HepG2 (cell line): Measurements from ENCODE around the gene NAALADL1. TPM values are rescaled to one million over a fixed set of nuclear protein-coding genes. Genes with fewer than 3 reads are reported as not detected.

Source experiments
- HDAC6 ChIP-seq: fragments of 200-600 bp; sonication (generic); IDR thresholded peaks from 2 replicates; pipeline ENCODE4 v1.7.0; 2017; ENCODE audit warnings: mild to moderate bottlenecking, antibody characterized with exemption, low read length, low read depth
- HNRNPH1 ChIP-seq: fragments of 200-400 bp; formaldehyde crosslinking; optimal IDR thresholded peaks from 2 replicates; pipeline ENCODE3; 2017; ENCODE audit warnings: mild to moderate bottlenecking, low read depth, low read length
- NR2F2 ChIP-seq: IDR thresholded peaks from 2 replicates; pipeline ENCODE4 v1.6.1; 2012; ENCODE audit warnings: low read depth, inconsistent platforms, borderline replicate concordance
- RFX5 ChIP-seq: IDR thresholded peaks from 2 replicates; pipeline ENCODE4 v1.6.1; 2011; ENCODE audit warnings: low read depth, low read length, improper control_type of control experiment
- RXRA ChIP-seq: sonication (generic); formaldehyde crosslinking; IDR thresholded peaks from 2 replicates; pipeline ENCODE4 v1.5.1; 2020; ENCODE audit warnings: missing genetic modification reagents
- SRSF1 ChIP-seq: fragments of 200-400 bp; formaldehyde crosslinking; optimal IDR thresholded peaks from 2 replicates; pipeline ENCODE3; 2017; ENCODE audit warnings: mild to moderate bottlenecking, low read depth, low read length, moderate library complexity
- THYN1 ChIP-seq: sonication (generic); formaldehyde crosslinking; IDR thresholded peaks from 2 replicates; pipeline ENCODE4 v1.8.1; 2023; ENCODE audit warnings: low read depth, mild to moderate bottlenecking, moderate library complexity, missing genetic modification reagents, borderline replicate concordance
- ZBTB25 ChIP-seq: IDR thresholded peaks from 2 replicates; pipeline ENCODE4 v1.6.1; 2018; ENCODE audit warnings: missing genetic modification reagents
- ZC3H4 ChIP-seq: sonication (generic); formaldehyde crosslinking; IDR thresholded peaks from 2 replicates; pipeline ENCODE4 v1.4.0; 2020; ENCODE audit warnings: missing genetic modification reagents, borderline replicate concordance
- ZFP36 ChIP-seq: fragments of 150-350 bp; IDR thresholded peaks from 2 replicates; pipeline ENCODE4 v1.6.1; 2018; ENCODE audit warnings: borderline replicate concordance, low read length, low read depth; ENCODE audit not compliant: partially characterized antibody
- ZHX2 ChIP-seq, 2 experiments: sonication (generic) in 1 of 2; formaldehyde crosslinking in 1 of 2; IDR thresholded peaks; 2 replicates each; pipeline versions ENCODE4 v1.6.1 to v1.9.0; 2014 to 2022; ENCODE audit warnings: antibody characterized with exemption in 1 of 2, borderline replicate concordance in 1 of 2, inconsistent platforms in 1 of 2, low read depth in 1 of 2, missing genetic modification reagents in 1 of 2
- ZNF773 ChIP-seq: sonication (generic); formaldehyde crosslinking; IDR thresholded peaks from 2 replicates; pipeline ENCODE4 v1.4.0; 2020; ENCODE audit warnings: missing genetic modification reagents, borderline replicate concordance
- ZNF775 ChIP-seq: sonication (generic); formaldehyde crosslinking; IDR thresholded peaks from 2 replicates; pipeline ENCODE4 v1.4.0; 2020; ENCODE audit warnings: missing genetic modification reagents, mild to moderate bottlenecking, moderate library complexity, borderline replicate concordance
- polyA plus RNA-seq, 8 experiments: library from polyadenylated mRNA; depleted of rRNA in 3 of 8; stranded (reverse) in 7 of 8; unstranded in 1 of 8; fragments of >200 nt; fragmentation: Illumina TruSeq in 4 of 8; extraction: Trizol in 4 of 8; gene quantifications; 2 replicates each; pipeline versions ENCODE4 v1.2.1 to v1.2.3, GENCODE V29; 2011 to 2016; ENCODE audit warnings: low read depth in 4 of 8, missing spikeins in 1 of 8, mixed read lengths in 1 of 8; ENCODE audit not compliant: insufficient read depth in 1 of 8
- total RNA-seq, 5 experiments: library from RNA; depleted of rRNA; stranded (reverse); fragments of >200 nt; fragmentation: Illumina TruSeq; extraction: Trizol; gene quantifications; 2 replicates each; pipeline ENCODE4 v1.2.3, GENCODE V29; 2016; ENCODE audit warnings: low read depth in 1 of 5
- TF ChIP-seq, protein P1 (sequence below): sonication (generic); formaldehyde crosslinking; IDR thresholded peaks from 2 replicates; pipeline ENCODE4 v1.4.0; 2020; ENCODE audit warnings: missing genetic modification reagents, mild to moderate bottlenecking, borderline replicate concordance
- TF ChIP-seq, protein P2 (sequence below): sonication (generic); formaldehyde crosslinking; IDR thresholded peaks from 2 replicates; pipeline ENCODE4 v1.4.0; 2020; ENCODE audit warnings: missing genetic modification reagents

NAALADL1 gene
- total and polyA plus RNA-seq, 2 of the 13 experiments (the other 11 are each of a cell fraction or from before 2014, with no cell fraction given), result 9.3 to 33.9 TPM

DNA sequence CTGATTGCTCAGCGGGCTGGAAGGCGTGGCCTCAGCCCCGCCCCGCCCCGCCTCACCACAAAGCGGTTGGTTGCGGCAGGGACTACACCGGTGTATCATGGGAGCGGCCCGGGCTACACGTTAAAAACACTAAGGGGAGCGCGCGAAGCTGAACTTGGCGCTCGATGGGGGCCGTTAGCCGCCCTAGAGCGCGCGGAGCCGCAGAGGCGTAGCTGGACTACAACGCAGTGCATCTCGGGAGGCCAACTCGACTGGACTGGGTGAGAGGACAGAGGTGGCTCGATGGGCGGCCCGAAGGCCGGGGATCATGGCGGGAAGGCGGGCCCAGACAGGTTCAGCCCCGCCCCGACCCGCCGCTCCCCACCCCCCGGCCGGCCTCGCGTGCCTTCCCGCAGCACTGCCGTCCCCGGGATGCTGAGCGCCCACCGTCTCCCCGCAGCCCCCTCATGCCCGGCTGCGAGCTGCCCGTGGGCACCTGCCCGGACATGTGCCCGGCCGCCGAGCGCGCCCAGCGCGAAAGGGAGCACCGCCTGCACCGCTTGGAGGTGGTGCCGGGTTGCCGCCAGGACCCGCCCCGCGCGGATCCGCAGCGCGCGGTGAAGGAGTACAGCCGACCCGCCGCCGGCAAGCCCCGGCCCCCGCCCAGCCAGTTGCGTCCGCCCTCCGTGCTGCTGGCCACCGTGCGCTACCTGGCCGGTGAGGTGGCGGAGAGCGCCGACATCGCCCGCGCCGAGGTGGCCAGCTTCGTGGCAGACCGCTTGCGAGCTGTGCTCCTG, 17.3 kb downstream of the NAALADL1 start, which contains the start of gene SAC3D1 (continued):
- TF ChIP-seq ZHX2 (IDR thresholded peaks at IDR 0.05; ENCODE audit: low read depth) (no peak), ZHX2 (CRISPR knock-in tag; IDR thresholded peaks at IDR 0.05; ENCODE audit: borderline replicate concordance) (no peak), NR2F2 (no peak), ZNF775 (CRISPR knock-in tag) (no peak), RFX5 (no peak), ZBTB25 (CRISPR knock-in tag) (peak; percentile 47), RXRA (CRISPR knock-in tag) (peak; percentile 75), THYN1 (no peak), ZC3H4 (no peak), ZFP36 (no peak), SRSF1 (no peak), HNRNPH1 (no peak), ZNF773 (peak; percentile 84; the same call in 1 of the 2 replicates), HDAC6 (no peak)
- TF ChIP-seq, protein P1, sequence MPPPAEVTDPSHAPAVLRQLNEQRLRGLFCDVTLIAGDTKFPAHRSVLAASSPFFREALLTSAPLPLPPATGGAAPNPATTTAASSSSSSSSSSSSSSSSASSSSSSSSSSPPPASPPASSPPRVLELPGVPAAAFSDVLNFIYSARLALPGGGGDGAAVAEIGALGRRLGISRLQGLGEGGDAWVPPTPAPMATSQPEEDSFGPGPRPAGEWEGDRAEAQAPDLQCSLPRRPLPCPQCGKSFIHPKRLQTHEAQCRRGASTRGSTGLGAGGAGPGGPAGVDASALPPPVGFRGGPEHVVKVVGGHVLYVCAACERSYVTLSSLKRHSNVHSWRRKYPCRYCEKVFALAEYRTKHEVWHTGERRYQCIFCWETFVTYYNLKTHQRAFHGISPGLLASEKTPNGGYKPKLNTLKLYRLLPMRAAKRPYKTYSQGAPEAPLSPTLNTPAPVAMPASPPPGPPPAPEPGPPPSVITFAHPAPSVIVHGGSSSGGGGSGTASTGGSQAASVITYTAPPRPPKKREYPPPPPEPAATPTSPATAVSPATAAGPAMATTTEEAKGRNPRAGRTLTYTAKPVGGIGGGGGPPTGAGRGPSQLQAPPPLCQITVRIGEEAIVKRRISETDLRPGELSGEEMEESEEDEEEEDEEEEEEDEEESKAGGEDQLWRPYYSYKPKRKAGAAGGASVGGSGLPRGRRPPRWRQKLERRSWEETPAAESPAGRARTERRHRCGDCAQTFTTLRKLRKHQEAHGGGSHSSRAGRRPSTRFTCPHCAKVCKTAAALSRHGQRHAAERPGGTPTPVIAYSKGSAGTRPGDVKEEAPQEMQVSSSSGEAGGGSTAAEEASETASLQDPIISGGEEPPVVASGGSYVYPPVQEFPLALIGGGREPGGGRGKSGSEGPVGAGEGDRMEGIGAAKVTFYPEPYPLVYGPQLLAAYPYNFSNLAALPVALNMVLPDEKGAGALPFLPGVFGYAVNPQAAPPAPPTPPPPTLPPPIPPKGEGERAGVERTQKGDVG (CRISPR knock-in tag), result no peak
- TF ChIP-seq, protein P2, sequence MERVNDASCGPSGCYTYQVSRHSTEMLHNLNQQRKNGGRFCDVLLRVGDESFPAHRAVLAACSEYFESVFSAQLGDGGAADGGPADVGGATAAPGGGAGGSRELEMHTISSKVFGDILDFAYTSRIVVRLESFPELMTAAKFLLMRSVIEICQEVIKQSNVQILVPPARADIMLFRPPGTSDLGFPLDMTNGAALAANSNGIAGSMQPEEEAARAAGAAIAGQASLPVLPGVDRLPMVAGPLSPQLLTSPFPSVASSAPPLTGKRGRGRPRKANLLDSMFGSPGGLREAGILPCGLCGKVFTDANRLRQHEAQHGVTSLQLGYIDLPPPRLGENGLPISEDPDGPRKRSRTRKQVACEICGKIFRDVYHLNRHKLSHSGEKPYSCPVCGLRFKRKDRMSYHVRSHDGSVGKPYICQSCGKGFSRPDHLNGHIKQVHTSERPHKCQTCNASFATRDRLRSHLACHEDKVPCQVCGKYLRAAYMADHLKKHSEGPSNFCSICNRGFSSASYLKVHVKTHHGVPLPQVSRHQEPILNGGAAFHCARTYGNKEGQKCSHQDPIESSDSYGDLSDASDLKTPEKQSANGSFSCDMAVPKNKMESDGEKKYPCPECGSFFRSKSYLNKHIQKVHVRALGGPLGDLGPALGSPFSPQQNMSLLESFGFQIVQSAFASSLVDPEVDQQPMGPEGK, result peak; percentile 68
